Measurements from ENCODE around the gene ST6GAL1.

Gene ST6GAL1

DNA sequence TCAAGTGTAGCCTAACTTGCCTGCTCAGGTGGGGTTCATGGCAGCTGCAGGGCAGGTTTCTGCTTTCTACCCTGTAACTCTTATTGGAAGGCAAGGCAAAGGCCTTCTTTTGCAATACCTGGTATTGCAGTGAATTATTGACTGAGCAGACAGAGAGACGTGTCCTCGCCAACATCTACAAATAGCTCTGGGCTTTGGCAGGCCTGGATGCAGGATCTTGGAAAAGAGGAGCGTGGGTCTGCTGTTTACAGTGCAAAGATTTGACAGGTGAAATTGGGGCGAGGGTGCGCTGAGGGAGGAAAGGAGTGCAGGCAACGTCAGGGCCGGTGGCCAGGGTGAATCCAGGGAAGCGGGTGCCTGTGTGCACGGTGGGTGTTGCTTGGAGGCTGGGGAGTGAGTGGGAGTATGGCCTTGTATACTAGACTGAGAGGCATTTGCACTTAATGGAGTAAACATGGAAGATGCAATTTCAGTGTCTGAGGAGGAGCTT is 44.5 kb downstream of the ST6GAL1 start:
- no peak for DNase-seq (ENCODE audit: low read depth)
- no peak overlapping the region for H3K4me3 ChIP-seq (ENCODE audit: low read depth, low read length)
- TF ChIP-seq, protein P1, sequence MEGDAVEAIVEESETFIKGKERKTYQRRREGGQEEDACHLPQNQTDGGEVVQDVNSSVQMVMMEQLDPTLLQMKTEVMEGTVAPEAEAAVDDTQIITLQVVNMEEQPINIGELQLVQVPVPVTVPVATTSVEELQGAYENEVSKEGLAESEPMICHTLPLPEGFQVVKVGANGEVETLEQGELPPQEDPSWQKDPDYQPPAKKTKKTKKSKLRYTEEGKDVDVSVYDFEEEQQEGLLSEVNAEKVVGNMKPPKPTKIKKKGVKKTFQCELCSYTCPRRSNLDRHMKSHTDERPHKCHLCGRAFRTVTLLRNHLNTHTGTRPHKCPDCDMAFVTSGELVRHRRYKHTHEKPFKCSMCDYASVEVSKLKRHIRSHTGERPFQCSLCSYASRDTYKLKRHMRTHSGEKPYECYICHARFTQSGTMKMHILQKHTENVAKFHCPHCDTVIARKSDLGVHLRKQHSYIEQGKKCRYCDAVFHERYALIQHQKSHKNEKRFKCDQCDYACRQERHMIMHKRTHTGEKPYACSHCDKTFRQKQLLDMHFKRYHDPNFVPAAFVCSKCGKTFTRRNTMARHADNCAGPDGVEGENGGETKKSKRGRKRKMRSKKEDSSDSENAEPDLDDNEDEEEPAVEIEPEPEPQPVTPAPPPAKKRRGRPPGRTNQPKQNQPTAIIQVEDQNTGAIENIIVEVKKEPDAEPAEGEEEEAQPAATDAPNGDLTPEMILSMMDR (conservative IDR thresholded peaks at IDR 0.05; ENCODE audit: low read depth, low read length), result no peak

GRCh38 chr3:186975726-186976125 is 45.4 kb downstream of the ST6GAL1 start:
- DNase-seq (ENCODE audit: low read depth), result no peak
- TF ChIP-seq, protein P1 (conservative IDR thresholded peaks at IDR 0.05; ENCODE audit: low read depth, low read length), result no peak

GRCh38 chr3:186976837-186977750 is 46.8 kb downstream of the ST6GAL1 start:
- H3K4me3 ChIP-seq (ENCODE audit: low read depth, low read length), result no peak overlapping the region
- TF ChIP-seq, protein P1 (conservative IDR thresholded peaks at IDR 0.05; ENCODE audit: low read depth, low read length), result peak; percentile 45
- peak; percentile 96 for DNase-seq (ENCODE audit: low read depth)

More at GRCh38 chr3:186975726-186976125, 45.4 kb downstream of the ST6GAL1 start:
- no peak overlapping the region for H3K4me3 ChIP-seq (ENCODE audit: low read depth, low read length)

- no peak overlapping the region for H3K4me3 ChIP-seq (ENCODE audit: low read depth, low read length)
- DNase-seq (ENCODE audit: low read depth), result no peak
- TF ChIP-seq, protein P1 (conservative IDR thresholded peaks at IDR 0.05; ENCODE audit: low read depth, low read length), result no peak
Observed at GRCh38 chr3:186978712-186979111, 48.4 kb downstream of the ST6GAL1 start.

GRCh38 chr3:186979852-186980251 is 49.5 kb downstream of the ST6GAL1 start:
- TF ChIP-seq, protein P1 (conservative IDR thresholded peaks at IDR 0.05; ENCODE audit: low read depth, low read length), result no peak
- no peak for DNase-seq (ENCODE audit: low read depth)
- H3K4me3 ChIP-seq (ENCODE audit: low read depth, low read length), result no peak overlapping the region

DNA sequence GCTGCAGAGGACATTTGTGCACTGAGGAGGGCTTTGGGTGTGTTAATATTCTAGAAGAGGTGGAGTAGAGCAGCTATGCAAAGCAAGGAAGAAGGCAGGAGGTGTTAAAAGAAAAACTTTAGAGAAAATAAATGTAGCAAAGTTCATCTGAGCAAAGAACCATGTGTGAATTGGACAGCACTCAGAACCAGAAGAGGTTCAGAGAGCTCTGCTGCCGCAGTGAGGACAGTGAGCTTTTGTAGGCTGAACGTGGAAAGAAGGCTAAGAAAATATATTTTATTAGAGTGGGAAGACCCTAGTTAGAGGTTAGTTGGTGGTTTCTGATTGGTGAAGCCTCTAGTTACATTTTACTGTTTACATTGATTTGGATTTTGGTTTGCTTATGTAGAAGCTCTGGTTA is 50.7 kb downstream of the ST6GAL1 start:
- DNase-seq (ENCODE audit: low read depth), result no peak
- TF ChIP-seq, protein P1 (conservative IDR thresholded peaks at IDR 0.05; ENCODE audit: low read depth, low read length), result no peak
- H3K4me3 ChIP-seq (ENCODE audit: low read depth, low read length), result no peak overlapping the region

Measured in choroid plexus epithelial cell (primary cell).